NB4 (cell line): ENCODE results near the gene NFKBIE.

ENCODE experiments used
- CTCF ChIP-seq: IDR thresholded peaks from one replicate; pipeline ENCODE4 v1.5.1; 2012; ENCODE audit warnings: low read depth, low read length
- POLR2A ChIP-seq: IDR thresholded peaks from 2 replicates; pipeline ENCODE4 v1.6.1; 2011; ENCODE audit warnings: mild to moderate bottlenecking; ENCODE audit not compliant: insufficient read length; ENCODE audit errors: extremely low read depth

- TF ChIP-seq POLR2A, result no peak
- TF ChIP-seq CTCF, result no peak
Measured at GRCh38 chr6:44271406-44271723, 6.0 kb upstream of the NFKBIE start.
